ENCODE measurements around the gene WDR1. TPM values are rescaled to one million over a fixed set of nuclear protein-coding genes. Genes with fewer than 3 reads are reported as not detected.

Gene WDR1
- total RNA-seq, 1 experiment from 2014 or later: 258 TPM

GRCh38 chr4:10026485-10026884 is 90.1 kb downstream of the WDR1 start:
- DNase-seq: no peak
- Histone ChIP-seq H3K4me2 (no peak overlapping the region), H3K9me3 (ENCODE audit: insufficient read depth, low read depth) (no peaks in the 10 kb centered on the region), H4K20me1 (ENCODE audit: insufficient read depth) (no peaks in the 10 kb centered on the region), H3K4me1 (replicated peaks; ENCODE audit: insufficient read depth) (peaks cover 12% of the 10 kb centered on the region), H3K36me3 (ENCODE audit: low read depth) (no peaks in the 10 kb centered on the region), H3F3A (ENCODE audit: insufficient read depth, low read depth) (0 out of 2 replicates have a peak, but pooled peaks cover 7% of the 10 kb centered on the region), H3K27me3 (ENCODE audit: insufficient read depth, low read depth) (no peaks in the 10 kb centered on the region), H3K27ac (no peak overlapping the region), H2AFZ (no peak overlapping the region), H3K9me2 (ENCODE audit: insufficient read depth) (no peaks in the 10 kb centered on the region), H3K4me3 (no peak overlapping the region), H3K79me2 (ENCODE audit: low read depth) (no peaks in the 10 kb centered on the region)
- CTCF ChIA-PET: no interaction called here
- TF ChIP-seq EZH2 (IDR thresholded peaks at IDR 0.05; ENCODE audit: low read depth) (no peak), CTCF (conservative IDR thresholded peaks at IDR 0.05) (no peak)
- no TSS peak for BruUV-seq (replicated peaks)
- intact Hi-C loops (cut with micrococcal nuclease; ENCODE audit: unreplicated experiment): no loop called here
- POLR2A ChIA-PET (ENCODE audit: unreplicated experiment): no interaction called here

- Histone ChIP-seq H3K79me2 (ENCODE audit: low read depth) (no peaks in the 10 kb centered on the region), H3K27ac (no peak overlapping the region), H3F3A (ENCODE audit: insufficient read depth, low read depth) (0 out of 2 replicates have a peak, but pooled peaks cover 7% of the 10 kb centered on the region), H3K9me3 (ENCODE audit: insufficient read depth, low read depth) (no peaks in the 10 kb centered on the region), H2AFZ (no peak overlapping the region), H3K36me3 (ENCODE audit: low read depth) (no peaks in the 10 kb centered on the region), H3K27me3 (ENCODE audit: insufficient read depth, low read depth) (no peaks in the 10 kb centered on the region), H3K9me2 (ENCODE audit: insufficient read depth) (no peaks in the 10 kb centered on the region), H3K4me1 (replicated peaks; ENCODE audit: insufficient read depth) (peaks cover 11% of the 10 kb centered on the region), H4K20me1 (ENCODE audit: insufficient read depth) (no peaks in the 10 kb centered on the region), H3K4me2 (no peak overlapping the region), H3K4me3 (no peak overlapping the region)
- CTCF ChIA-PET: no interaction called here
- no TSS peak for BruUV-seq (replicated peaks)
- POLR2A ChIA-PET (ENCODE audit: unreplicated experiment): no interaction called here
- TF ChIP-seq EZH2 (IDR thresholded peaks at IDR 0.05; ENCODE audit: low read depth) (no peak), CTCF (conservative IDR thresholded peaks at IDR 0.05) (no peak)
- DNase-seq: no peak
- intact Hi-C loops (cut with micrococcal nuclease; ENCODE audit: unreplicated experiment): no loop called here
Observed at GRCh38 chr4:10025230-10025806, 91.3 kb downstream of the WDR1 start.

Small RNAs within 50 kb of the gene (microRNA-seq; reads per million reads assigned to microRNA genes)
- gene MIR3138 (ENCODE audit: borderline number of aligned reads, borderline replicate concordance): not detected

Other genes starting within 250 kb of the WDR1 start
- gene SLC2A9, start 95.3 kb downstream of the WDR1 start, total RNA-seq (2021): 0.28 and 1.1 TPM in 2 replicates

Measured in PC-9 (cell line).